HG02763 (cell line): ENCODE measurements around the gene FGD5.

Experiments
- ATAC-seq: cut with Tn5 transposase; IDR thresholded peaks from one replicate; pipeline ENCODE4 v1.9.1; 2021; ENCODE audit warnings: mild to moderate bottlenecking, moderate library complexity; ENCODE audit not compliant: unreplicated experiment

FGD5 gene

DNA sequence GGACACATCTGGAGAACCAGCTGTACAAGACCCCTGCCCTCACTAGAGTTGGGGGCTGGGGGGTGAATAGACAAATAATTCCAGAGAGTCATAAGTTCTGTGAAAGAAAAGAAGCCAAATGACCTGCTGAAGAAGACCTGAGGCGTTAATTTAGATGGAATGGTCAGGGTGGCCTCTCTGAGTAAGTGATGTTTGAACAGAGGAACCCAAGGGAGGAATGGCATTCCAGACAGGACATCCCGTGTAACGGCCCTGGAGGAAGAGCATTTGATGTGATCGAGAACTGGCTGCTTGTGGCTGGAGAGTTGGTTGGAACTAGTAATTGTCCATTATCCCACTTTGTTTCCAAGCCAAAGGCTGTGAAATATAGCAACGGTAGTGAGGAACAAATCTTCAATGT lies 130.4 kb downstream of the FGD5 start:
- ATAC-seq, result no peak

DNA sequence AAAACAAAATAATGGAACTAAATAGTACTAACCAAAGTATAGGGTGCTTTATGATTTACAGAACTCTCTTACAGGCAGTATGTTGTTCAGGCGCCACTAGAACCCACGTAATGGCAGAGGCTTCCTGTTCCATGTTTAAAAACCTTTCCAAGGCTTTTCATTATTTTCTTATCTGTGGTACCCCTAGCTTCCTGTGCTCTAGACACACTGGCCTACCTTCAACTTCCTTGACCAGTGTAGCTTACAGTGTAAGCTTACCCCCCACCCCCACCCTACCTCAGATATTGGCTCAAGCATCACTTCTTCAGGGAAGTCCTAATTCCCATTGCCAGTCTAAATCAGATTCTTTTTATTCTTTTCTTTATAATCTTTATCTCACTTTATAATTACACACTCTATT lies 131.5 kb downstream of the FGD5 start:
- no peak for ATAC-seq

- no peak for ATAC-seq
Measured at GRCh38 chr3:14957153-14957552, 138.4 kb downstream of the FGD5 start.

DNA sequence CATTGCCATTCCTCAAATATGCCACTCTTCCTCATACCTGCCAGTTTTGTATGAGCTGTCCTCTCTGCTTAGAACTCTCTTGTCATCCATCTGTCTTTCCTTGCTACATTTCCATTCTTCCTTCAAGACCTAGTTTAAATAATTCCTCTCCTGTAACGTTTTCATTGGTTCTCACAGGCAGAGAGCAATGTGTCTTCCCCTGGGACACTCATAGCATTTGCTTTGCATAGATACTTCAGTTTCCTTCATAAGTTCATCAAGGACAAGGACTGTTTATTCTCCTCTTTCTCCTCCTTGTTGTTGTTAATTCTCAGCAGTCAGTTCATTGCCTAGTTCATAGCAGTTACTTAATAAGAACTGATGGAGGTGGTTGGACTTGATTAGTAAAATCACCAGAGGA lies 139.2 kb downstream of the FGD5 start:
- no peak for ATAC-seq

GRCh38 chr3:14959359-14959943 lies 140.7 kb downstream of the FGD5 start:
- no peak for ATAC-seq

- ATAC-seq, result no peak
Measured at GRCh38 chr3:14962762-14963161, 144.0 kb downstream of the FGD5 start.

DNA sequence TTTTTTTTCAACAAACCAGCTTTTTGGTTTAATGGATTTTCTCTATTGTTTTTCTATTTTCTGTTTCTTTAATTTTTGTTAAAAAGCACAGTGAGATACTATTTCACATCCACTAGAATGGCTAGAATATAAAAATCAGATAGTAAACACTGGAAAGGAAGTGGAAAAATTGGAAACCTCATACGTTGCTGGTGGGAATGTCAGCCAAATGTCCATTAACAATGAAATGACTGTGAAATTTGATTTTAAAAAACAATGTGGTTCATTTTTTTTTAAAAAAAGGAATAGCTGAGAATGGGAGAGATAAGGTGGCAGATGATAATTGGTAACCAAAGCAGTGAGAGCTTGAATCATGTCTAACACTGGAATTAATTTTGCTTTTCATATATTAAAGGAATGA lies 148.5 kb downstream of the FGD5 start:
- ATAC-seq, result no peak

- no peak for ATAC-seq
Measured at GRCh38 chr3:14969671-14970070, 150.9 kb downstream of the FGD5 start.

DNA sequence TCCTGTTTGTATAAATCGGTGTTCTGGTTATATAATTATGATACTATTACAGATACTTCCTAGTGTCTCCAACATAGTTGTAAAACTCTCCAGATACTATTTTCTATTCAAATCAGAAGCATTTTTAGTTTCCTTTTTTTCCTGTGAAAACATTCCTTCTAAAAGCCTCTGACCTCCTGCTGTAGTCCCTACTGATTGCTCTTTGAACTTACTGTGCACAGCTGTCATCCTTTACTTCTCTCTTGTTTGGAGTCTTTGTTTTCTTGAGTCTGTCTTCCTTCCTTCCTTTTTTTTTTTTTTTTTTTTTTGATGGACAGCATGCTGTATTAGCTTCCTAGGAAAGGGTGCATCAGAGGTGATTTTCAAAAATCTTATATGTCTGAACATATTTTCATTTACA lies 157.6 kb downstream of the FGD5 start:
- no peak for ATAC-seq

DNA sequence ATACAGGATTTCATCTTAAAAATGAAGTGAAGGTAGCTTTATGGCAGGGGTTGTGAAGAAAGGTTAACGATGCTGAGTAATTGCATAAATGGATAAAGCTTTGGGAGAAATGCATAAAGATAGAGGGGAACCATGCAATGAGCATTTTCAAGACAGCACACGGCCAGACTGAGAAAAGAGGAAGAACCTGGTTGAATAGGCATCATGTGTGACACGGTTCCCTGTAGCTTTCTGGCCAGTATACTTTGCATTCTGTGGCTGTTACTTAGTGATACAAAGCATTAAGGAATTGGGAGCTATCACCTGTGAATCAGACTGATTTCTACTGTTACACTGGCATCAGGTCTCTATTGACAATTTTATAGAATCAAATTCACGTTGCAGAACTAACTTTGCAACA lies 161.9 kb downstream of the FGD5 start:
- no peak for ATAC-seq
